Tibial nerve (tissue), 4 donors: ENCODE data around the gene RALY. TPM values are rescaled to one million over a fixed set of nuclear protein-coding genes. Genes with fewer than 3 reads are reported as not detected.
"Not testable (repeated sequence)": the region's sequence is repeated elsewhere in the genome, so short reads cannot be mapped to it uniquely, and the experiment has no call there.

ENCODE experiments used
- DNase-seq, 2 donors: peaks; one replicate each; pipeline ENCODE4 v3.0.0-alpha.2; 2019; ENCODE audit warnings: low spot score in 2 of 2
- H3K27ac ChIP-seq, 4 donors: fragments of 200-600 bp; sonication (generic) in 3 of 4; one replicate each; pipeline ENCODE4 v1.5.1; 2017 to 2019; ENCODE audit warnings: mild to moderate bottlenecking in 1 of 4
- H3K27me3 ChIP-seq, 2 donors: fragments of 200-600 bp; sonication (generic) in 1 of 2; one replicate each; pipeline versions ENCODE4 v1.5.1 to v1.6.0; 2017 to 2019
- H3K36me3 ChIP-seq, 3 donors: fragments of 200-600 bp; sonication (generic); one replicate each; pipeline ENCODE4 v1.5.1; 2018 to 2019
- H3K4me1 ChIP-seq, 4 donors: fragments of 200-600 bp; sonication (generic) in 3 of 4; one replicate each; pipeline ENCODE4 v1.5.1; 2017 to 2019
- H3K4me3 ChIP-seq, 4 donors: fragments of 200-600 bp; sonication (generic) in 3 of 4; one replicate each; pipeline ENCODE4 v1.5.1; 2017 to 2019; ENCODE audit warnings: mild to moderate bottlenecking in 1 of 4, moderate library complexity in 1 of 4
- H3K9me3 ChIP-seq, 4 donors: fragments of 200-600 bp; sonication (generic) in 3 of 4; one replicate each; pipeline ENCODE4 v1.5.1; 2017 to 2019
- CTCF ChIP-seq, 5 experiments: fragments of 200-600 bp in 3 of 5; fragments of 450-650 bp in 2 of 5; sonication (generic) in 3 of 5; IDR thresholded peaks; one replicate each; pipeline ENCODE4 v1.5.1; 2016 to 2019; ENCODE audit warnings: antibody characterized with exemption in 5 of 5, mild to moderate bottlenecking in 3 of 5, moderate library complexity in 2 of 5
- EP300 ChIP-seq, 2 donors: sonication (generic); formaldehyde crosslinking; IDR thresholded peaks; one replicate each; pipeline ENCODE4 v1.6.1; 2017; ENCODE audit warnings: antibody characterized with exemption in 2 of 2, mild to moderate bottlenecking in 1 of 2
- POLR2A ChIP-seq, 2 donors: fragments of 450-650 bp; IDR thresholded peaks; one replicate each; pipeline ENCODE4 v1.6.1; 2017; ENCODE audit warnings: antibody characterized with exemption in 2 of 2, mild to moderate bottlenecking in 2 of 2, moderate library complexity in 2 of 2
- WGBS, 2 donors: methylation state at CpG; one replicate each; pipeline ENCODE4 v1.1.5; 2018; 5-methylcytosine and 5-hydroxymethylcytosine counted together
- total RNA-seq, 4 donors: library from RNA; depleted of rRNA; stranded (reverse); fragments of >200 nt; gene quantifications; one replicate each; pipeline ENCODE4 v1.1.0, GENCODE V29; 2016

RALY gene
- total RNA-seq, 4 donors from 2014 or later: 69.1 to 107 (median 96.4) TPM

GRCh38 chr20:34022151-34022838 is 28.6 kb downstream of the RALY start:
- H3K9me3 ChIP-seq: no peaks in the 10 kb centered on the region
- TF ChIP-seq POLR2A (IDR thresholded peaks at IDR 0.05): no peak
- no peak for TF ChIP-seq EP300 (IDR thresholded peaks at IDR 0.05)
- no peak for TF ChIP-seq CTCF (IDR thresholded peaks at IDR 0.05)
- H3K4me1 ChIP-seq: peaks cover 0 to 73% (median 36%) of the 10 kb centered on the region in 4 donors
- no peak overlapping the region for H3K27ac ChIP-seq
- DNase-seq: no peak
- H3K36me3 ChIP-seq: no peaks in the 10 kb centered on the region
- no peak overlapping the region for H3K4me3 ChIP-seq
- WGBS, 2 donors: 72 to 75% methylated on average over 4 of the region's 4 CpGs
- H3K27me3 ChIP-seq: no peaks in the 10 kb centered on the region

- no peaks in the 10 kb centered on the region for H3K36me3 ChIP-seq
- H3K4me1 ChIP-seq: peaks cover 0 to 68% (median 31%) of the 10 kb centered on the region in 4 donors
- no peak for DNase-seq
- TF ChIP-seq CTCF (IDR thresholded peaks at IDR 0.05): no peak
- no peaks in the 10 kb centered on the region for H3K9me3 ChIP-seq
- no peak overlapping the region for H3K4me3 ChIP-seq
- WGBS, 2 donors: 70 to 80% methylated on average over 3 of the region's 3 CpGs
- no peak overlapping the region for H3K27ac ChIP-seq
- H3K27me3 ChIP-seq: no peaks in the 10 kb centered on the region
Observed at GRCh38 chr20:34022839-34023234, 29.1 kb downstream of the RALY start.

GRCh38 chr20:34023937-34024722 is 30.4 kb downstream of the RALY start:
- Histone ChIP-seq H3K9me3 (no peaks in the 10 kb centered on the region), H3K27ac (no peak overlapping the region), H3K27me3 (no peaks in the 10 kb centered on the region), H3K4me1 (peaks cover 0 to 55% (median 24%) of the 10 kb centered on the region in 4 donors), H3K4me3 (no peak overlapping the region), H3K36me3 (no peaks in the 10 kb centered on the region)
- no peak for DNase-seq
- no peak for TF ChIP-seq CTCF (IDR thresholded peaks at IDR 0.05)
- TF ChIP-seq POLR2A (IDR thresholded peaks at IDR 0.05): no peak
- TF ChIP-seq EP300 (IDR thresholded peaks at IDR 0.05): no peak
- WGBS, 2 donors: 64 to 66% methylated on average over 8 of the region's 8 CpGs

GRCh38 chr20:34024723-34025351 is 31.1 kb downstream of the RALY start:
- WGBS, 2 donors: 11% methylated on average over 5 of the region's 5 CpGs
- no peaks in the 10 kb centered on the region for H3K9me3 ChIP-seq
- H3K36me3 ChIP-seq: no peaks in the 10 kb centered on the region
- no peak for DNase-seq
- no peak overlapping the region for H3K4me3 ChIP-seq
- no peak for TF ChIP-seq EP300 (IDR thresholded peaks at IDR 0.05)
- no peak for TF ChIP-seq POLR2A (IDR thresholded peaks at IDR 0.05)
- TF ChIP-seq CTCF (IDR thresholded peaks at IDR 0.05): no peak
- peaks cover 0 to 54% (median 24%) of the 10 kb centered on the region in 4 donors for H3K4me1 ChIP-seq
- no peak overlapping the region for H3K27ac ChIP-seq
- no peaks in the 10 kb centered on the region for H3K27me3 ChIP-seq

- WGBS, 2 donors: 94 to 97% methylated on average over 6 of the region's 6 CpGs
- H3K27me3 ChIP-seq: not testable (repeated sequence)
- peaks cover 0 to 17% (median 0%) of the 10 kb centered on the region in 3 donors for H3K36me3 ChIP-seq
Observed at GRCh38 chr20:34028013-34028412, 34.3 kb downstream of the RALY start.

More at GRCh38 chr20:34028013-34028412, 34.3 kb downstream of the RALY start:
- H3K27ac ChIP-seq, DNase-seq, H3K9me3 ChIP-seq, H3K4me3 ChIP-seq: not testable (repeated sequence)
- peaks cover 0 to 46% (median 21%) of the 10 kb centered on the region in 4 donors for H3K4me1 ChIP-seq
